Uterus (tissue), 2 donors: Measurements from ENCODE around the gene JAK1.

ENCODE experiments used
- POLR2A ChIP-seq, 2 donors: fragments of 450-650 bp; IDR thresholded peaks; one replicate each; pipeline ENCODE4 v1.6.1; 2016; ENCODE audit warnings: antibody characterized with exemption in 2 of 2, mild to moderate bottlenecking in 1 of 2, moderate library complexity in 1 of 2
- TF ChIP-seq, protein P1 (sequence below), 4 experiments: fragments of 200-600 bp in 2 of 4; fragments of 450-650 bp in 2 of 4; sonication (generic) in 2 of 4; IDR thresholded peaks; one replicate each; pipeline ENCODE4 v1.5.1; 2016 to 2019; ENCODE audit warnings: antibody characterized with exemption in 4 of 4, mild to moderate bottlenecking in 2 of 4, moderate library complexity in 1 of 4

DNA sequence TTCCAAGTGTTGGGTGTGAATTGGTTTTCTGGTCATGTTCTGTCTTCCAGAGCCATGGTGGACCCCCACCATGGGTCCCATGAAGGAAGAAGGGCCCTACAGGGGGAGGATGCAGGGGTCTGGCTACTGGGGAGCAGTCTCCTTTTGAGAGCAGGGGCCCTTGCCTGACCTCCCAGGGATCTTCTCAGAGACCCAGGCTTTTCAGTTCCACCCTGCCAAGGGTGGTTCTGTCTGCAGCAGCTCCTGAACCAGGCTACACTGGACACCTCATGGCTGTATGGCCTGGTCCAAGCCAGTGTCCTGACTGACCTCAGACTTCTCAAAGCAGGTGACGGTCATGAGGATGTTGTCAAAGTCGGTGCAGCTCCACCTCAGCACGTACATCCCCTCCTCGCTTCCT is 109.0 kb downstream of the JAK1 start:
- TF ChIP-seq, protein P1, sequence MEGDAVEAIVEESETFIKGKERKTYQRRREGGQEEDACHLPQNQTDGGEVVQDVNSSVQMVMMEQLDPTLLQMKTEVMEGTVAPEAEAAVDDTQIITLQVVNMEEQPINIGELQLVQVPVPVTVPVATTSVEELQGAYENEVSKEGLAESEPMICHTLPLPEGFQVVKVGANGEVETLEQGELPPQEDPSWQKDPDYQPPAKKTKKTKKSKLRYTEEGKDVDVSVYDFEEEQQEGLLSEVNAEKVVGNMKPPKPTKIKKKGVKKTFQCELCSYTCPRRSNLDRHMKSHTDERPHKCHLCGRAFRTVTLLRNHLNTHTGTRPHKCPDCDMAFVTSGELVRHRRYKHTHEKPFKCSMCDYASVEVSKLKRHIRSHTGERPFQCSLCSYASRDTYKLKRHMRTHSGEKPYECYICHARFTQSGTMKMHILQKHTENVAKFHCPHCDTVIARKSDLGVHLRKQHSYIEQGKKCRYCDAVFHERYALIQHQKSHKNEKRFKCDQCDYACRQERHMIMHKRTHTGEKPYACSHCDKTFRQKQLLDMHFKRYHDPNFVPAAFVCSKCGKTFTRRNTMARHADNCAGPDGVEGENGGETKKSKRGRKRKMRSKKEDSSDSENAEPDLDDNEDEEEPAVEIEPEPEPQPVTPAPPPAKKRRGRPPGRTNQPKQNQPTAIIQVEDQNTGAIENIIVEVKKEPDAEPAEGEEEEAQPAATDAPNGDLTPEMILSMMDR (IDR thresholded peaks at IDR 0.05) = no peak
- TF ChIP-seq POLR2A (IDR thresholded peaks at IDR 0.05) = no peak
